Ascending aorta (tissue), 2 donors: ENCODE data around the gene PLCB1. TPM values are rescaled to one million over a fixed set of nuclear protein-coding genes. Genes with fewer than 3 reads are reported as not detected.
"Not testable (repeated sequence)": the region's sequence is repeated elsewhere in the genome, so short reads cannot be mapped to it uniquely, and the experiment has no call there.

Source experiments
- DNase-seq, 2 donors: peaks; one replicate each; pipeline ENCODE4 v3.0.0-alpha.2; 2019; ENCODE audit warnings: low spot score in 2 of 2
- H3K27ac ChIP-seq, 2 donors: fragments of 200-600 bp; sonication (generic); one replicate each; pipeline ENCODE4 v1.5.1; 2016 to 2017; ENCODE audit warnings: mild to moderate bottlenecking in 1 of 2
- H3K27me3 ChIP-seq: fragments of 200-600 bp; sonication (generic); one replicate; pipeline ENCODE4 v1.5.1; 2017
- H3K36me3 ChIP-seq, 2 donors: fragments of 200-600 bp; sonication (generic); one replicate each; pipeline ENCODE4 v1.5.1; 2016
- H3K4me1 ChIP-seq, 2 donors: fragments of 200-600 bp; sonication (generic); one replicate each; pipeline ENCODE4 v1.5.1; 2016 to 2017; ENCODE audit warnings: mild to moderate bottlenecking in 1 of 2
- H3K4me3 ChIP-seq, 2 donors: fragments of 200-600 bp; sonication (generic); one replicate each; pipeline ENCODE4 v1.5.1; 2016 to 2017; ENCODE audit warnings: mild to moderate bottlenecking in 1 of 2
- H3K9me3 ChIP-seq, 2 donors: fragments of 200-600 bp; sonication (generic); one replicate each; pipeline ENCODE4 v1.5.1; 2016
- CTCF ChIP-seq, 3 experiments: fragments of 200-600 bp in 2 of 3; fragments of 450-650 bp in 1 of 3; sonication (generic) in 2 of 3; IDR thresholded peaks; one replicate each; pipeline ENCODE4 v1.5.1; 2016 to 2019; ENCODE audit warnings: antibody characterized with exemption in 3 of 3, mild to moderate bottlenecking in 1 of 3, moderate library complexity in 1 of 3
- intact Hi-C: fragments of 100-400 bp; cut with DNase I; formaldehyde crosslinking; loops from one replicate; pipeline ENCODE4 v1.15.1; 2023
- total RNA-seq: library from RNA; depleted of rRNA; stranded (reverse); fragments of >200 nt; gene quantifications from one replicate; pipeline ENCODE4 v1.1.0, GENCODE V29; 2016

Gene PLCB1
- total RNA-seq, 1 donor from 2014 or later, result 22.9 TPM

GRCh38 chr20:8339349-8339748 is 207.3 kb downstream of the PLCB1 start:
- H3K27me3 ChIP-seq, result no peaks in the 10 kb centered on the region
- no peak for TF ChIP-seq CTCF (IDR thresholded peaks at IDR 0.05)
- no peaks in the 10 kb centered on the region for H3K4me1 ChIP-seq
- H3K4me3 ChIP-seq, result no peak overlapping the region
- no peak for DNase-seq
- intact Hi-C loops, result no loop called here
- H3K9me3 ChIP-seq, result no peaks in the 10 kb centered on the region
- no peak overlapping the region for H3K27ac ChIP-seq
- H3K36me3 ChIP-seq, result no peaks in the 10 kb centered on the region

GRCh38 chr20:8342391-8342790 is 210.3 kb downstream of the PLCB1 start:
- DNase-seq, result no peak
- intact Hi-C loops, result no loop called here
- TF ChIP-seq CTCF (IDR thresholded peaks at IDR 0.05), result no peak
- Histone ChIP-seq H3K27ac (no peak overlapping the region), H3K4me1 (no peaks in the 10 kb centered on the region), H3K4me3 (no peak overlapping the region), H3K9me3 (no peaks in the 10 kb centered on the region), H3K27me3 (no peaks in the 10 kb centered on the region), H3K36me3 (no peaks in the 10 kb centered on the region)

GRCh38 chr20:8344106-8344505 is 212.0 kb downstream of the PLCB1 start:
- no peaks in the 10 kb centered on the region for H3K9me3 ChIP-seq
- no peaks in the 10 kb centered on the region for H3K36me3 ChIP-seq
- TF ChIP-seq CTCF (IDR thresholded peaks at IDR 0.05), result no peak
- no peaks in the 10 kb centered on the region for H3K4me1 ChIP-seq
- H3K27me3 ChIP-seq, result no peaks in the 10 kb centered on the region
- H3K4me3 ChIP-seq, result no peak overlapping the region
- DNase-seq, result no peak
- no peak overlapping the region for H3K27ac ChIP-seq
- intact Hi-C loops, result no loop called here

- Histone ChIP-seq H3K36me3 (no peaks in the 10 kb centered on the region), H3K9me3 (no peaks in the 10 kb centered on the region), H3K4me1 (no peaks in the 10 kb centered on the region), H3K4me3 (no peak overlapping the region), H3K27ac (no peak overlapping the region), H3K27me3 (no peaks in the 10 kb centered on the region)
- TF ChIP-seq CTCF (IDR thresholded peaks at IDR 0.05), result no peak
- intact Hi-C loops, result no loop called here
- DNase-seq, result no peak
Observed at GRCh38 chr20:8344631-8345030, 212.6 kb downstream of the PLCB1 start.

- Histone ChIP-seq H3K9me3 (no peaks in the 10 kb centered on the region), H3K4me1 (no peaks in the 10 kb centered on the region), H3K36me3 (no peaks in the 10 kb centered on the region), H3K27me3 (no peaks in the 10 kb centered on the region), H3K4me3 (no peak overlapping the region), H3K27ac (no peak overlapping the region)
- TF ChIP-seq CTCF (IDR thresholded peaks at IDR 0.05), result no peak
- intact Hi-C loops, result no loop called here
- DNase-seq, result no peak
Observed at GRCh38 chr20:8346700-8347270, 214.7 kb downstream of the PLCB1 start.

- H3K27me3 ChIP-seq, H3K27ac ChIP-seq, DNase-seq, H3K9me3 ChIP-seq, H3K36me3 ChIP-seq, H3K4me1 ChIP-seq, H3K4me3 ChIP-seq, intact Hi-C loops: not testable (repeated sequence)
Observed at GRCh38 chr20:8350225-8350624, 218.2 kb downstream of the PLCB1 start.
